Activated CD8-positive, alpha-beta T cell treated with anti-CD3 and anti-CD28 coated beads, Interleukin-2, amount 10 ng/mL, durations not matched to agents 7 days and 5 days (primary cell): ENCODE data around the gene KIAA1191. TPM values are rescaled to one million over a fixed set of nuclear protein-coding genes. Genes with fewer than 3 reads are reported as not detected.
"Not testable (repeated sequence)": the region's sequence is repeated elsewhere in the genome, so short reads cannot be mapped to it uniquely, and the experiment has no call there.

Source experiments
- ATAC-seq: fragments of 150-1000 bp; cut with Tn5 transposase; one replicate; pipeline ENCODE4 v1.10.0; 2021; ENCODE audit warnings: moderate library complexity
- CTCF ChIA-PET: fragments of 350-600 bp; sonication (Branson Sonifier 250); formaldehyde crosslinking; loops from one replicate; lab custom pipeline; 2021; ENCODE audit warnings: antibody characterized with exemption; lab: Charles Lee
- POLR2A ChIA-PET: fragments of 350-600 bp; sonication (Branson Sonifier 250); formaldehyde crosslinking; loops from one replicate; lab custom pipeline; 2021; ENCODE audit warnings: antibody characterized with exemption; lab: Charles Lee
- DNase-seq: peaks from one replicate; pipeline ENCODE4 v3.0.0-alpha.2; 2020
- H3K27ac Mint-ChIP-seq: one replicate; pipeline ENCODE4 v1.8.0; 2021; ENCODE audit warnings: mild to moderate bottlenecking, mixed read lengths
- H3K27me3 Mint-ChIP-seq: one replicate; pipeline ENCODE4 v1.8.0; 2021; ENCODE audit warnings: low read depth, mixed read lengths
- H3K36me3 Mint-ChIP-seq: one replicate; pipeline ENCODE4 v1.8.0; 2021; ENCODE audit warnings: low read depth, mixed read lengths
- H3K4me1 Mint-ChIP-seq: one replicate; pipeline ENCODE4 v1.8.0; 2021; ENCODE audit warnings: low read depth, mixed read lengths
- H3K4me3 Mint-ChIP-seq: one replicate; pipeline ENCODE4 v1.8.0; 2021; ENCODE audit warnings: mild to moderate bottlenecking, mixed read lengths
- H3K9me3 Mint-ChIP-seq: one replicate; pipeline ENCODE4 v1.8.0; 2022; ENCODE audit warnings: mixed read lengths; ENCODE audit not compliant: insufficient read depth
- total RNA-seq, 2 experiments: library from RNA; stranded (reverse); gene quantifications; one replicate each; pipeline ENCODE4 v1.2.3, GENCODE V29; 2021

KIAA1191 gene
- 10 to 100 TPM; 51.0 to 55.7 TPM for total RNA-seq

- POLR2A ChIA-PET, result interaction anchor here (0.6 to 2.5 kb wide), 8 partner anchors 9 to 475 kb away, joined by 3 to 10 read pairs (median 6); no protein-coding TSS in a partner anchor
- ATAC-seq (peak; percentile 92), DNase-seq (peak; percentile 97)
- H3K9me3 Mint-ChIP-seq, result no peaks in the 10 kb centered on the region
- H3K27ac Mint-ChIP-seq, result peak within 1 kb of the TSS; percentile 99
- CTCF ChIA-PET, result interaction anchor here (0.8 to 1.6 kb wide), 6 partner anchors 9 to 286 kb away, joined by 3 to 6 read pairs (median 4); partner anchors contain the start of genes RNF44 and TSPAN17
- H3K4me1 Mint-ChIP-seq, result peaks cover 42% of the 10 kb centered on the region
- no peaks in the 10 kb centered on the region for H3K27me3 Mint-ChIP-seq
- peaks cover 23% of the 10 kb centered on the region for H3K36me3 Mint-ChIP-seq
- H3K4me3 Mint-ChIP-seq, result peak within 1 kb of the TSS; percentile 99
Observed at GRCh38 chr5:176361437-176362232, at the start of gene KIAA1191. Gene KIAA1191, minus strand, starts transcription at chr5:176361764. Its CDS starts 2,256 bp downstream, at chr5:176359508.

GRCh38 chr5:176410486-176411180 lies 49.1 kb upstream of the KIAA1191 start:
- ChIA-PET POLR2A (interaction anchor here (0.5 to 1.3 kb wide), 2 partner anchors 37 to 734 kb away, joined by 4 to 5 read pairs; partner anchors contain the start of gene FAF2), CTCF (interaction anchor here (1.4 kb wide), 1 partner anchor 37 kb away, joined by 5 read pairs; no protein-coding TSS in a partner anchor)
- Mint-ChIP-seq H3K27ac (no peak overlapping the region), H3K27me3 (no peaks in the 10 kb centered on the region), H3K36me3 (peaks cover 14% of the 10 kb centered on the region), H3K4me1 (peaks cover 20% of the 10 kb centered on the region), H3K9me3 (no peaks in the 10 kb centered on the region), H3K4me3 (no peak overlapping the region)
- ATAC-seq, result no peak
- DNase-seq, result no peak

- Mint-ChIP-seq H3K27me3 (no peaks in the 10 kb centered on the region), H3K27ac (no peak overlapping the region), H3K9me3 (no peaks in the 10 kb centered on the region), H3K36me3 (peaks cover 14% of the 10 kb centered on the region), H3K4me3 (no peak overlapping the region), H3K4me1 (peaks cover 13% of the 10 kb centered on the region)
- no peak for ATAC-seq
- ChIA-PET CTCF (interaction anchor here (1.4 kb wide), 1 partner anchor 38 kb away, joined by 5 read pairs; no protein-coding TSS in a partner anchor), POLR2A (interaction anchor here (0.5 to 1.3 kb wide), 3 partner anchors 20 to 733 kb away, joined by 3 to 5 read pairs (median 4); partner anchors contain the start of gene FAF2)
- DNase-seq, result no peak
Observed at GRCh38 chr5:176409765-176410164, 48.2 kb upstream of the KIAA1191 start.

- H3K27ac Mint-ChIP-seq, result no peak overlapping the region
- POLR2A ChIA-PET, result no interaction called here
- CTCF ChIA-PET, result interaction anchor here (0.8 to 1.3 kb wide), 2 partner anchors 39 to 679 kb away, joined by 3 read pairs; no protein-coding TSS in a partner anchor
Observed at GRCh38 chr5:176408590-176408989, 47.0 kb upstream of the KIAA1191 start.

GRCh38 chr5:176408252-176408573 lies 46.6 kb upstream of the KIAA1191 start:
- ATAC-seq, H3K27ac Mint-ChIP-seq, POLR2A ChIA-PET, H3K4me1 Mint-ChIP-seq, H3K4me3 Mint-ChIP-seq, H3K9me3 Mint-ChIP-seq, DNase-seq, H3K27me3 Mint-ChIP-seq: not testable (repeated sequence)
- CTCF ChIA-PET, result interaction anchor here (1.3 to 4.3 kb wide), 2 partner anchors 8 to 679 kb away, joined by 3 to 19 read pairs; partner anchors contain the start of gene CLTB
- H3K36me3 Mint-ChIP-seq, result peaks cover 14% of the 10 kb centered on the region

More at GRCh38 chr5:176408590-176408989, 47.0 kb upstream of the KIAA1191 start:
- Mint-ChIP-seq H3K27me3 (no peaks in the 10 kb centered on the region), H3K36me3 (peaks cover 14% of the 10 kb centered on the region), H3K4me3 (no peak overlapping the region), H3K9me3 (no peaks in the 10 kb centered on the region), H3K4me1 (peaks cover 5% of the 10 kb centered on the region)
- DNase-seq, result no peak
- ATAC-seq, result no peak

GRCh38 chr5:176407456-176408251 lies 46.1 kb upstream of the KIAA1191 start:
- Mint-ChIP-seq H3K36me3 (peaks cover 14% of the 10 kb centered on the region), H3K4me1 (peaks cover 1% of the 10 kb centered on the region), H3K27ac (no peak overlapping the region), H3K27me3 (no peaks in the 10 kb centered on the region), H3K9me3 (no peaks in the 10 kb centered on the region), H3K4me3 (no peak overlapping the region)
- ATAC-seq (no peak), DNase-seq (no peak)
- POLR2A ChIA-PET, result no interaction called here
- CTCF ChIA-PET, result interaction anchor here (1.3 to 4.3 kb wide), 2 partner anchors 9 to 678 kb away, joined by 3 to 19 read pairs; partner anchors contain the start of gene CLTB

GRCh38 chr5:176406436-176407052 lies 45.0 kb upstream of the KIAA1191 start:
- no peak for DNase-seq
- Mint-ChIP-seq H3K27ac (peak overlapping the region; percentile 30), H3K4me1 (no peaks in the 10 kb centered on the region), H3K4me3 (no peak overlapping the region), H3K9me3 (no peaks in the 10 kb centered on the region), H3K36me3 (peaks cover 14% of the 10 kb centered on the region), H3K27me3 (no peaks in the 10 kb centered on the region)
- CTCF ChIA-PET, result interaction anchor here (0.8 to 4.3 kb wide), 3 partner anchors 10 to 677 kb away, joined by 3 to 19 read pairs (median 3); partner anchors contain the start of gene CLTB
- POLR2A ChIA-PET, result interaction anchor here (1.1 kb wide), 1 partner anchor 9 kb away, joined by 5 read pairs; no protein-coding TSS in a partner anchor
- no peak for ATAC-seq

- ATAC-seq (no peak), DNase-seq (no peak)
- Mint-ChIP-seq H3K27me3 (no peaks in the 10 kb centered on the region), H3K27ac (no peak overlapping the region), H3K4me3 (no peak overlapping the region), H3K9me3 (no peaks in the 10 kb centered on the region), H3K36me3 (peaks cover 14% of the 10 kb centered on the region), H3K4me1 (no peaks in the 10 kb centered on the region)
- ChIA-PET POLR2A (interaction anchor here (1.1 kb wide), 1 partner anchor 10 kb away, joined by 5 read pairs; no protein-coding TSS in a partner anchor), CTCF (interaction anchor here (0.9 to 4.3 kb wide), 2 partner anchors 11 to 25 kb away, joined by 3 to 19 read pairs; partner anchors contain the start of gene CLTB)
Observed at GRCh38 chr5:176405656-176406435, 44.3 kb upstream of the KIAA1191 start.

- ATAC-seq (no peak), DNase-seq (no peak)
- Mint-ChIP-seq H3K36me3 (peaks cover 5% of the 10 kb centered on the region), H3K4me3 (no peak overlapping the region), H3K4me1 (no peaks in the 10 kb centered on the region), H3K27me3 (no peaks in the 10 kb centered on the region), H3K9me3 (no peaks in the 10 kb centered on the region), H3K27ac (no peak overlapping the region)
- ChIA-PET CTCF (no interaction called here), POLR2A (no interaction called here)
Observed at GRCh38 chr5:176401281-176402205, 40.0 kb upstream of the KIAA1191 start.
